Activated CD4-positive, alpha-beta T cell treated with anti-CD3 and anti-CD28 coated beads for 1 hour (primary cell): ENCODE measurements around the gene ABCC11.
"Not testable (repeated sequence)": the region's sequence is repeated elsewhere in the genome, so short reads cannot be mapped to it uniquely, and the experiment has no call there.

Source experiments
- DNase-seq: peaks from one replicate; pipeline ENCODE4 v3.0.0-alpha.2; 2020

Gene ABCC11

GRCh38 chr16:48244863-48245195 lies 2.5 kb downstream of the ABCC11 start:
- no peak for DNase-seq

- peak; percentile 84 for DNase-seq
Observed at GRCh38 chr16:48244080-48244862, 3.1 kb downstream of the ABCC11 start, which contains the start of gene LONP2. LONP2 (plus strand) TSS chr16:48244300; CDS start chr16:48244389, 89 bp downstream.

DNA sequence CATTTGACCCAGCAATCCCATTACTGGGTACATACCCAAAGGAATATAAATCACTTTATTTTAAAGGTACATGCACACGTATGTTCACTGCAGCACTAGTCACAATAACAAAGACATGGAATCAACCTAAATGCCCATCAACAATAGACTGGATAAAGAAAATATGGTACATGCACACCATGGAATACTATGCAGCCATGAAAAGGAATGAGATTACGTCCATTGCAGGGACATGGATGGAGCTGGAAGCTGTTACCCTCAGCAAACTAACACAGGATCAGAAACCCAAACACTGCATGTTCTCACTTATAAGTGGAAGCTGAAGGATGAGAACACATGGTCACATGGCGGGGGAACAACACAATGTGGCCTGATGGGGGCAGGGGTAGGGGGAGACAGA lies 7.2 kb downstream of the ABCC11 start:
- not testable (repeated sequence) for DNase-seq

- no peak for DNase-seq
Observed at GRCh38 chr16:48236286-48236685, 11.1 kb downstream of the ABCC11 start.

- DNase-seq = no peak
Observed at GRCh38 chr16:48235556-48236136, 11.7 kb downstream of the ABCC11 start.

GRCh38 chr16:48235058-48235555 lies 12.2 kb downstream of the ABCC11 start:
- DNase-seq = no peak

- no peak for DNase-seq
Observed at GRCh38 chr16:48234630-48235029, 12.7 kb downstream of the ABCC11 start.

GRCh38 chr16:48232493-48233040 lies 14.8 kb downstream of the ABCC11 start:
- DNase-seq = no peak

DNA sequence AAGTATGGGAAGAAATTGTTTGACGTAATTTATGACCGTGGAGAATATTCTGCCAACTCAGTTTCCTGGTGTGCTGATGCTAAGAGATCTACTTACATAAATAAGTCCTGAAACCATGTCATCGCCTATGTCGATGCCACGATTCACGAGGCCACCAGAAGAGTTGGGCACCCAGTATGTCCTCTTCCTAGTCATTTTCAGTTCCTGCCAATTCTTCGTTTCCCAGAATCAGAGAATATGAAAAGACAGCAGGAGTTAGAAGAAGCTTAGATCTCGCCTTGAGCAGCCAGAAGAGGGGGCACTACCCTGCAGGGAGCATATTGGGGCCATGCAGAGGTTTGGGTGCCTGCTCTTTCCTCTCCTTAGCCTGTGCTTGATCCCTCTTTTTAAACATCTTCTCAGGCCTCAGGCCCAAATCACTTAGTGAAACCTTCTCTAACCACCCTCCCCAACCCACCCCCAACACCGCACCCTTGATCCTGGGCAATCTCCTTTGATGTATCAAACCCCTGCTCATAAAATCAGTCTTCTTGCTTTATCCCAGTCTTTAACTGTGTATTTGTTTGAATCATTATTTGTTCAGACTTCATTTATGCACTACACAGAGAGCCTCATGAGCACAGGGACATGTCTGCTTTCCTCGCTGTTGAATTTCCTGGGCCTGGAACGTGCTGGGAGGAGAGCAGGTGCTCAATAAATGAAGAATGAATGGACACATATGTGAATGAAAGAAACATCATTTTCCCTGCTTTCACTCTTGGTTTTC lies 15.4 kb downstream of the ABCC11 start:
- DNase-seq = no peak

DNA sequence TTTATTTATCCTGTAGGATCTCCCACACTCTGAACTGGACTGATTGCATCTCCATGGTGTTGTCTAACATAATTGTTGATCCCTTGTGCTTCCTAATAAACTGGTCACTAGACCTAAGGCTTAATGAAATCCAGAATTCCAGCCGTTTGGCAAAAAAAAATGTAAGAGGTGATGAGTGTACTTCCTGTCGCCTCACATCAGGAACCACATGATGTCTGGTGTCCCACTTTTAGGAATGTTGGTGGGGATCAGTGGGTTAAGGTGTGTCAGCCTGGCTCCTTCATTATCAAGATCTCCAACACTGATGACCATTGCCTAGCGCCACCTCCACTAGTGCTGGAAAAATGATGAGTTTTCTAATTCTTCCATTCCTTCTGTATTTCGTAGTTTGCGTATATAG lies 21.9 kb downstream of the ABCC11 start:
- DNase-seq = no peak

GRCh38 chr16:48223490-48223889 lies 23.8 kb downstream of the ABCC11 start:
- no peak for DNase-seq

DNA sequence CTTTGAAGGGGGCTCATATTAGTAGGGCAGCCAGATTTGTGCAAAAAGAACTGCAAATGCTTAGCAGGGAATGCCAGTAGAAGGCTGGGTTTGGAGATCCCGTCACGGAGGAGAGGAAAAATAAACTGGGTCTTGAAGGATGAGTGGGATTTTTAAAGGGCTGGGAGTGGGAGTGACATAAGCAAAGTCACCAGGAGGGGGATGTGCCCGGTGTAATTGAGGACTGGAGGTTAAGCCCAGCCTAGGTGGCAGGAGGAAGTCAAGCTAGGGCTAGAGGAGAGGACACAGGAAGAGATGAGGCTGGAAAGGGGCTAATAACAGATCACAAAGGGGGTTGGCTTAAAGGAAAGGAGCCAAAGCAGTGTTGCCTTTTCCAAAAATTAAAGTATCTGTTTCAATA lies 26.4 kb downstream of the ABCC11 start:
- no peak for DNase-seq

GRCh38 chr16:48218473-48218872 lies 28.9 kb downstream of the ABCC11 start:
- no peak for DNase-seq

DNA sequence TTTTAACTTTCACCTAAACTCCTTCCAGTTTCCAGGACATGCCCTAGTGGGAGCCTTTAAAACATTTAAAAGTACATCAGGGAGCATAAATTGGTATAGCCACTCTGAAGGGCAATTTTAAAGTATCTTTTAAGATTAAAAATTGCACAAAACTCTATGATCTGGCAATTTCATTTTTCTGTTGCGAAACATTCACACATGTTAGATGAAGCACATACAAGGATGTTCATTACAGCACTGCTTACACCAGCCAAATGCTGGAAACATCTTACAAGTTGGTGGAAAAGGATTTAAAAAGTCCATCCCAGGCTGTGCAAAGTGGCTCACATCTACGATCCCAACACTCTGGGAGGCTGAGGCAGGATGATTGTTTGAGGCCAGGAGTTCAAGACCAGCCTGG lies 29.6 kb downstream of the ABCC11 start:
- no peak for DNase-seq

GRCh38 chr16:48215738-48216137 lies 31.6 kb downstream of the ABCC11 start:
- no peak for DNase-seq

GRCh38 chr16:48212033-48212432 lies 35.3 kb downstream of the ABCC11 start:
- no peak for DNase-seq

DNA sequence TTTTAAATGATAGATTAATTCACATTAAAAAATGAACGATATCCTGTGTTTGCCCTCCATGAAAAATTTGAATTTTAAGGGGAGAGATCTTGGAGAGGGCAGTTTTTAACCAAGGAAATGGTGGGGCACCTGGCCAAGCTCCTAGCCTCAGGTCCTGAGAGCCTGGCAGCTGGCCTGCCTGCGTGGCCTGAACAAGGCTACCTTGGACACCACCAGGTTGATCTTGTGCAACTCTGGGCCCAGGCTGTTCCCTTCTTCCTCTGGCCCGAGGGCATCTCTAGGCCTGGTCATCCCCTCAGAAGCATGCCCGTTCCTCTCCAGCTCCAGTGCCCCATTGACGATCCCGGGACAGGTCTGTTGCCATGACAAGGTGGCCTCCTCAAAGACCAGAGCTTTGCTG lies 36.6 kb downstream of the ABCC11 start:
- no peak for DNase-seq

DNA sequence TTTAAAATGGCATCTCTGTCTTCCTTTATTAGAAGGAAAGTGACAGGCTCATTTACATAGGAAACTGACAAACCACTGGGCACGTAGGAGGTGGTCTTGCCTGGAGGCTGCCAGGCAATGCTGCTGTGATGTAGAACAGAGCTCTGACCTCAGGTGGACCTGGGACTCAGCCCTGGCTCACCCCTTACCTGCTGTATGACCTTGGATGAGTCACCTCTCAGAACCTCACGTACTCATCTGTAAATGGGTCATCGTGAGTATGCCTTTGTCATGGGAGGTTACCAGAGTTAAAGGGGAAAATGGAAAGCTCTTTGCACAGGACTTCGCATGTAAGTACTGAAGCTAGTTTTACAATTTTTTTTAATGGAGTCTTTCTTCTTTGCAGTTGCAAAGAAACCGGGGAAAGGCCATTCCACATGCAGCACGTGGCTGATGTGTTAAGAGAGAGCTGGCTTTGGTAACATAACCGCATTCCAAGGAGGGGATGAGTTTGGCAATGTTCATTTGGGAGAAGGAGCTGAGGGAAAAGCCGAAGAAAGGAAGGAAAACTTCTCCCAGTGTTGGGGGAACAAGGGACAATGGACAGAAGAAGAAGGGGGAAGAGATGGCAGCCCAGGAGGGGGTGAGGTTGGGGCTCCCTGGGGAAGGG lies 40.6 kb downstream of the ABCC11 start:
- DNase-seq = no peak

DNA sequence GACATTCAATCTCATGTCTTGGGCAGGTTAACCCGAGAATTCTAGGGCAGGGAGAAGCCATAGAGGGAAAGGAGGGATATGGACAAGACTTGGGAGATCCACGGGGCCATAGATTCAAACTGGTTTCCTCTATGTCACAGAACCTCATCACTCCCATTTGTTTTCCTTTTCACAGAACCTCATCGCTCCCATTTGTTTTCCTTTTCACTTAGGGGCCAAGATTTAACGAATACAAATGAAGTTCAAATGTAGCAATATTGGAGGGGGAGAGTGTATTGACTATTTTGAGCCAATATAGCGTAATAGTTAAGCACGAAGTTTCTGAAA lies 42.6 kb downstream of the ABCC11 start:
- no peak for DNase-seq

- no peak for DNase-seq
Observed at GRCh38 chr16:48203974-48204824, 43.1 kb downstream of the ABCC11 start.

- DNase-seq = no peak
Observed at GRCh38 chr16:48201515-48202201, 45.7 kb downstream of the ABCC11 start.

DNA sequence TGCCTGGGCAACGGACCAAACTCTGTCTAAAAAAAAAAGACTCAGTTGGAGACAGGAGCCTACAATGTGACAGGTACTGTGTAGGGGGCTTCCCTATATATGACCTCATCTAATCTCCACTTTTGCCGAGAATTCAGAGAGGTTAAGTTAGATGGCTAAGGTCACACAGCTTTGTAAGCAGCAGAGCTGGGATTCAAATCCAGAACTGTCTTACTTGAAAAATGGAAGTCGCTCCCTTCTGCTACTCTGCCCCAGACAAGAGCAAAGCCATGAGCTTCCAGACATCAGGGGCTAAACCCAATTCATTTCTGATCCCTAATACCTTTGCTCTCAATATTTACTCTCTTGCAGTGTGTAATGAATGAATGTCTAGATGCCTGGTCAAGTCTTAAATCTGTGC lies 50.0 kb downstream of the ABCC11 start:
- DNase-seq = no peak
